Hepatocyte (in vitro differentiated cells): ENCODE measurements around the gene IFI6.
"Not testable (repeated sequence)": the region's sequence is repeated elsewhere in the genome, so short reads cannot be mapped to it uniquely, and the experiment has no call there.

Source experiments
- CTCF ChIP-seq: fragments of 200-600 bp; sonication (generic); IDR thresholded peaks from 2 replicates; pipeline ENCODE4 v1.5.1; 2016; ENCODE audit warnings: antibody characterized with exemption, mild to moderate bottlenecking; ENCODE audit not compliant: poor library complexity
- EZH2 ChIP-seq: fragments of 200-600 bp; sonication (generic); IDR thresholded peaks from 2 replicates; pipeline ENCODE4 v1.6.1; 2016; ENCODE audit warnings: antibody characterized with exemption, mild to moderate bottlenecking, borderline replicate concordance
- EZH2phosphoT487 ChIP-seq: fragments of 200-600 bp; sonication (generic); IDR thresholded peaks from one replicate; pipeline ENCODE4 v1.6.1; 2018; ENCODE audit warnings: antibody characterized with exemption, mild to moderate bottlenecking, low read depth, moderate library complexity; ENCODE audit not compliant: unreplicated experiment, severe bottlenecking

GRCh38 chr1:27619782-27620438 lies 52.1 kb downstream of the IFI6 start:
- TF ChIP-seq CTCF, EZH2, EZH2phosphoT487: not testable (repeated sequence)
